Tongue (tissue), 2 donors: Measurements from ENCODE around the gene TMEM117. TPM values are rescaled to one million over a fixed set of nuclear protein-coding genes. Genes with fewer than 3 reads are reported as not detected.
"Not testable (repeated sequence)": the region's sequence is repeated elsewhere in the genome, so short reads cannot be mapped to it uniquely, and the experiment has no call there.

ENCODE experiments used
- DNase-seq: peaks from one replicate; pipeline ENCODE4 v3.0.0-alpha.2; 2015
- total RNA-seq: library from RNA; depleted of rRNA; stranded (reverse); fragments of >200 nt; gene quantifications from one replicate; pipeline ENCODE4 v1.2.3, GENCODE V29; 2014

The TMEM117 gene
- total RNA-seq, 1 donor from 2014 or later = 19.6 TPM

DNA sequence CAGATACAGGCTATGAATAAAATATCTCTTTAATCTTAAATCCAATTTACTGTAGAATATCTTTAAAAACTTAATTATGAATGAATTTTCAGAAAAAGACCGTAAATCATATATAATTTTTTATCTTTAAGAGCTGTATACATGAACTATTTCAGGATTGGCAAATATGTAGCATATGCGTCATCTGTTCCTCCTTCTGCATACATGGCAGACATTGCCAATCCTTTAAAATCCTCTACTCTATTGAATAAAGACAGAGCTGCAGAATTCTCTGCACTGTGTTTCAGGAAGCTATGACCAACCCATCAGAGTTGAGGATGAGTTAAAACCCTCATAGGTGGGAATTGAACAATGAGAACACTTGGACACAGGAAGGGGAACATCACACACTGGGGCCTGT is 279.0 kb downstream of the TMEM117 start:
- DNase-seq = no peak

DNA sequence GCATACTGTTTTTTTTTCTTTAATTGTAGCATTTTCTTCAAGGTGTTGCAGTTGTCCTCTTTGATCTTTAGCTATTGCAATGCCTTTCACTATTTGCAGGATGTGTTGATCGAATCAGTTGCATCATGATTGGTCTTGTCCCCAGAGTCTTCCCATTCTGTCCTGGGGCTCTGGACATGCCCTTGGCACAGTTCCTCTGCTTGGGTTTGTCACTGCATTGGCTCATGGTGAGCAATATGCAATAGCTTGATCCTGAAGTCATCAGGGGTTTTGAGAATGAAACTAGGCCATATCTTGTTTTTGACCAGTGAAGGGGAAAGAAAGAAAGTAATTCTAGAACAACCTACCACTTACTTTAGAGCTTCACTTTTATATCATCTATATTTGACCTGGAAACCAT is 281.5 kb downstream of the TMEM117 start:
- no peak for DNase-seq

DNA sequence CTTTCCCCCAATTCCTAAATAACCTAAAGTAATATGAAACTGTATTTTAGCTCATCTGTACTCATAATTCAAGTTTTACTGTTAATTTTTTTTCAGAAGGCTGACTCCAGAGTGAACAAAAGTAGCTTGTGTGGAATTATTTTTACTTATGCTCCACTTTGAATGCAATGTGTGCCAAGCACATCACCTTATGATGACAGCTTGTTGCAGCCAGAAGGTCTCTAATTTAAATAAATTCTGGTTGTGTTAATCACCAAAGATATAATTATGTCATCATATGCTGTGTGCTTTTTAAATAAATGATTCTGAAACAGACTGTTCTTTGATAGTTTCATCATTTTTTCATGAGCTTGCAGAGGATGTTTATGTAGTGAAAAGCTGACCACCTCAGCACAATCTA is 283.1 kb downstream of the TMEM117 start:
- DNase-seq = no peak

DNA sequence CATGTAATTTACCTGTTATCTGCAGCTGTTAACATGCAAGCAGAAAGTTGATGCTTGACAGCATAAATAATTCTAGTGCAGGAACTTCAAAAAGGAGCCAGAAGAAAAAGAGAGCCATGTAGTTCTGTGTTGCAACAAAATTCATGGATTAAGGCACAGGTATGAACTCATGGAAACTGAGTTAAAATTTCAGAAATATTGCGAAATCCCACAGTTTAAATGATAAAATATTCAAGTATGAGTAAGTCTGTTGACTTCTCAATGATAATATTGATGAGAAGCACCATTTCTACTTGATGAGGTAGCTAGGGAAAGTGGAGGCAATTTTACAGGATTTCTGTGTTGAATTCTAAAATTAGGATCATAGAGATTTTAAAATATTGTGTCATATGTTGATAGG is 290.9 kb downstream of the TMEM117 start:
- no peak for DNase-seq

DNA sequence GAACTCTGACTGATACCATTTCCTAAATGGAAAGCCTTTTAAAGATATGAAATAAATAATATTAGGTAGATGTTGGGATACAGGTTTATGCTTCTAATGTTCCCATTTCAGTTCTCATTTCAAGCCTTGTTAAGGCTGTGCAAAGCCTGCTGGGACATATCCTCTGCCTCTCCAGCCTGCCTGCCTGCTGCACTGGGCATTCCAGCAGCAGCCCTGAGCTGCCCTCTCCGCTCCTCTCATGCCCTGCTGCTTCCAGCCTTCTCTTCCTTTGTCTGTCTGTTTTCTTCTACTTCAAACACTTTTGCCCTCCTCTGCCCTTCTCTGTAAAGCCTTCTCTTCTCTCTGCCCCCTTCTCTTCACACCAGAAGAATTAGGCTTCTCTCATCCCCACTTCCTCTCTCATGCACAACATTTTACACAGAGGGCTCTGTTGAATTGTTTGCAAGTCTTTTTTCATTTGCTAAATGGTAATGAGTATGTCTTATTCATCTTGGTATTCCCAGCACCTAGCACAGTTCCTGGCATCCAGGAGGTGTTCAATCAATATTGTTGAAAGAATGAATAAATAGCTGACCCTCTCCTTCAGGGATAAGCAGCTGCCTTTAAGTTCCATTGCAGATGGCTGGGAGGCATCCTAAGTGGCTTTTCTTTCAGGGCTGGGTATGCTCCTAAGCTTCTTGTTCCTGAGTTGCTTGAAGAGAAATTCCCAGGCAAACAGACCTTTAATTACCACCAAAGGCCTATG is 292.3 kb downstream of the TMEM117 start:
- DNase-seq = no peak

DNA sequence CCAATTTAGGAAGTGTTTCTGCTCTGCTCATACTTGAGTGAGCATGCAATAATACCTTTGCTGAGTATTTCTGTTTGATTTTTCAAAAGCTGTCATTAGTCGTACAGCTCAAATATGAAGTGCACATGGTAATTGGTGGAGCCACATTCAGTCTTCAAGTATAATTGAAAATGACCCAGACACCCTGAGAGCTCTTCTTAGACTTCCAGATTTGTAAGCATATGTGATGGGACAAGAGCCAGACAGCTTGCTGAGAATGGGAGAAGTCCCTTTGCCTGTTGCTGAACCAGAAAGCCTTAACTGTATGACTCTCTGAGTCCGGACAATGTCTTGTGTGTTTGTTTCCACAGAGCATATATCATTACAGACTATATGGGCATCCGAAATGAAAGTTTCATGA is 307.3 kb downstream of the TMEM117 start:
- DNase-seq = no peak

DNA sequence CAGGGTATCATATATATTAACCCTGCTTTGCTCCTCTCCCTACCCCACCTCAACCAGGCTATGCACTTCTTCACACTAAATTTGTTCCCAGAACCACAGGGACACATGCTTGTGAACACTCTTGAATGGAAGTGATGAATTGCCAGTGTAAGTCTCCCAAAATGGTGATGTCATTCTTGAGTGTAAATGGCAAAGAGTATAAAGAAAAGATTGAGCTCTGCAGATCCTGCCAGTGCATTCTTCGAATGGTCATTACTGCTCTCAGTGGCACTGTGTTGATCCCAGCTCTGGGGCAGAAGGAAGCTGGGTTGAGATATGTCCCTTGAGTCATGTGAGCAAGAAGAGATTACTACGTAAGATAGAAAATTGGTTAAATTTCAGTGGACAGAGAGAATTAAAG is 313.1 kb downstream of the TMEM117 start:
- DNase-seq = no peak

DNA sequence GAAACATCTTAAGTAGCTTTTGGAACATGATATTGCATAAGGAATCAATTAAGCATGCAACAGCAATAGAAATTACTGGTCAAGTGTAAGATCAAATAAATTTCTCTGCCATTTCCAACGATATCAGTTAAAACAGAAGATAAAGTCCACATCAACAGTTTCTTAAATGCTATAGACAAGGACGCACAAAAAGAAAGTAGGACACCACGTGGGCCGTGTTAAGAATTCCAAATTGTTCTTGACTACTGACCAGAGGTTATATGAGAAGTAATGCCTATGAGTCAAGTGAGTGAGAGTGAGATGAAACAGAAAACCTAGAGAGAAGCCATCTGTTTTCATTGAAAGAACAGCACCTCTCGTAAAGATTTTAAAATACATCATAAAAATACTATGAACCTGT is 318.2 kb downstream of the TMEM117 start:
- DNase-seq = peak; percentile 42

DNA sequence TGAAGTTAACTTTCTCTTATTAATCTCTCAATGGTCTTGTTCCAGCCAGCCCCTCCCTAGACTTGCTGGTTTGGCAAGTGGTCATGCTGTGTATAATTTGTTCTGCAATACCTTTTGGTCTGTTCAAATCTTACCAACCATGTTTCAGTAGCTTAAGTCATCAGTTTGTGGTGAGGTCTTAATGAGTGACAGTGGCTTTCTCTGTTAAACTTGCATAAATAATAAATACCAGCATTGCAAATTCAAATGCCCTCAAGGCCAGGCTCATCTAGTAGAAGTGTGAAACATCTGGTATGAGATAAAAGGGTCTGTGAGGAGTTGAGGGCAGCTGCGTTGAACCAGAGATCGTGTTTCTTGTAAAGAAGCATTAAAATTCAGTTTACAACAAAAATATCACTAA is 319.5 kb downstream of the TMEM117 start:
- DNase-seq = no peak

DNA sequence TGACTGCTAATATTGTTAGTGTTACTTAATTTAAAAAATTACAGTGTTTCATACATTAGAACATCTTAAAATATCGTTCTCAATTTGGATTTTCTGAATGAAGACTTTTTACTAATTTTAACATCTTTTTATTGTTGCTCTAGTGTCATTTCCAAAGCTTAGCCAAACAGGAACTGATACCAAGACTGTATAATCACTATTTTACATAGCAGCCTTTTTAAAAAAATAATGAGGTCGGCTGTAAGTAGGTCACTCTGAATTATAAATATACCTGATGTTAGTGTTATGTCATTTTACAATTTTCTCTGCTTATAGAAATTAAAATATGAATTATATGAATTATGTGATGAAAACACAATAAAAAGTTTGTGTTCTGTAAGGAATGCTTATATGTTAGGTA is 321.5 kb downstream of the TMEM117 start:
- no peak for DNase-seq

DNA sequence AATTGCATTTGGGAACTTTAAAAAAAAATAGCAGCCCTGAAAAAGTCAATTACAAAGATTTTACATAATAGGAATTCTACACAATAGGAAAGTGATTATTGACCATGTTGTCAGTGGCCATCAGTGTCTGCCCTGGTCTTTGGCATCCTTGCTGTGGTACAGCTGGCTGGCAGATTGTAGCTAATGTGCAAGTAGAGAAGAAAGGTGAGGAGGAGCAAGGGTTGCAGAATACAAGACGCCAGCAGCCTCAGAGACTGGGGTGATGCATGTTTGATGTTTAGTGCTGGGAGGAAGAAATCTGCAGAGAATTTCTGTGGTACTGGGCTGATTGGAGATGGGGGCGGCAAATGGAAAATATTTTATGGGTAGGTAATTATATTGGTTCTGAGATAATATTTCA is 322.9 kb downstream of the TMEM117 start:
- no peak for DNase-seq

DNA sequence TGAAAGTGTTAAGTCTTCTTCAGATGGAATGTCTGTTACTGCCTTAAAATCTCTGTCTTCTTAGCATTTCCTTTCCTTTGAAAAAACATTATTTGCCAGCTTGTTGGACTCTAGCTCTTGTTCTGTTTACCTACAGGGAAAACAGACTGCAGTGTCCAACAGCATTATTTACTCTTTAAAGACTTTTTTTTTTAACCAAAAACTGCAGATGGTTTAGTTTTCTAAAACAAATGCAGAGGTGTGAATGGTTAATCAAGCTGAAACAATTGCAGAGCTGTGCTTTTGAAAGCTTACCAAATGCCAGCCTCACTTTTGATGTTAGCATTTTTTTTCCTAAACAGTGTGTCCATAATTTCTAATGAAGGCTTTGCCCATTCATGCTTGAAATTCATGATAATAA is 323.3 kb downstream of the TMEM117 start:
- no peak for DNase-seq

DNA sequence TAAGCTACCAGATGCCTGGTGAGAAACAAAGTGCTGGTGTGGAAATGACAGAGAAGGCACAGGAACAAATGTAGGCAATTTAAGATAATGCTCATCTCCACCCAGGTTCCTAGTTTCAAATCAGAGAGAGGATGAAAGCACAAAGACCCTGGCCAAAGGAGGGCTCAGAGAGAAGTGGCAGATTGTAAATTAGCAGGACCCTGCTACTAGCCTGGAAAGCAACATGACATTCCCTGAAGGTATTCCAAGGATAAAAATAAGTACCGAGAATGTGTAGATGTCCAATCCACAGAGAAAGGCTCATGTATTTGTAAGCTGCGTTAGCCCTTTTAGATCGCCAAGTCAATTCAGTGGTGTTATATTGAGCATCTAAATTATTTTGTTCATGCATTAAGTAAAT is 324.0 kb downstream of the TMEM117 start:
- DNase-seq = no peak

DNA sequence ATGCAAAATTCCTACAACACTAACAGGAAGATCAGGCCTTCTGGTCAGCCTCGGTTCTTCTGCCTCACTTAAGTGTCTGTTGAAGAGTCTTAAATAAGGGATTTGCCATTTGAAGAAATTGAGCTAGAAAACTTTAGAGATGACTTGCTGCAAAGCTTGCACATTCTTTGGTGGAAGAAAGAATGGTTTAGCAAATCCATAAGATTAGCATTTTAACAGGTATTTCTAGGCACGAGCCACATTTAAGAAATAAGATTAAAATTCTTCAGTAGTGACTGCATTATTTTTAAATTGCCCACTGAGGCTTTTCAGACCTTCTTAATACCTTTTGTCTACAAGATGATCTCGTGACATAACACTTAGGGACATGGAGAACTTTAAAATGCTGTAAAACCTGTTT is 327.1 kb downstream of the TMEM117 start:
- no peak for DNase-seq

DNA sequence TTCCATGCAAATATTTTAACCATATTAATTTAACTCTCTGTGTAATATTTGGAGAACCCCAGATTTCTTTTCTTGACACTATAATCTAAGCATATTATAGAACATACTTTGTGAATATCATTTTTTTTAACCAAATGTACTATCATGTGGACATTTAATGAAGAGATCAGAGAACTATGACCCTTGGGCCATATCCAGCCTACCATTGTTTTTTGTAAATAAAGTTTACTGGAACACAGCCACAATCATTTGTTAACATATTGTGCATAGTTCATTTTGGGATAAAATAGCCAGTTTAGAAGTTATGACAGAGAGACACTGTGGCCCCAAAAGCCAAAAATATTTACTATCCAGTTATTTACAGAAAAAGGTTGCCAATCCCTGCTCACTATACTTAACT is 338.2 kb downstream of the TMEM117 start:
- no peak for DNase-seq

DNA sequence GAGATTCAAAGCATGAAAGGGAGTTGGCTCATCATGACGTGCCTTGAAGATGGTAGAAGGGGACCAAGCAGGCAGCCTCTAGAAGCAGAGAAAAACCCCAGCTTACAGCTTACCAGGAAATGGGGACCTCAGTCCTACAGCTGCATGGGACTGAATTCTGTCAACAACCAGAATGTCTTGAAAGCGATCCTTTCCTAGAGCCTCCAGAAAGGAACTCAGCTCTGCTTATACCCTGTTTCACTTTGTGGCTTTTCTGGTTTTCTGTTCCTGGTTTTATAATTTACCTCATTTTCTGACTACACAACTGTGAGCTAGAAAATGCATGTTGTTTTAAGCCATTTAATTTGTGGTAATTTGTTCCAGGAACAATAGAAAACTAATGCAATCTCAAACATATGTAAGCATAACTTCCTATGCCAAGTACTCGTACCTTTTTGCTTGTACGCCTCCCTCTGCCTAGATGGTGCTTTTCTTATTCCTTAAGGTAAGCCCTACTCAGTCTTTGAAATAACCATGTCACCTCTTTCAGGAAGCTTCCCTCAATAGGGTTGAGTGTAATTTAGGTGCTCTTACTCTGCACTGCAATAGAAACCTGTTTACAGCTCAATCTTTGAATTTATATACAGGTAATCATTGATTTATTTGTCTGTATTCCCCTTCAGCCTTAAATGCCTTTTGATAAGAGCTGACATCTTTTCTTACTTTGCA is 348.8 kb downstream of the TMEM117 start:
- DNase-seq = no peak

DNA sequence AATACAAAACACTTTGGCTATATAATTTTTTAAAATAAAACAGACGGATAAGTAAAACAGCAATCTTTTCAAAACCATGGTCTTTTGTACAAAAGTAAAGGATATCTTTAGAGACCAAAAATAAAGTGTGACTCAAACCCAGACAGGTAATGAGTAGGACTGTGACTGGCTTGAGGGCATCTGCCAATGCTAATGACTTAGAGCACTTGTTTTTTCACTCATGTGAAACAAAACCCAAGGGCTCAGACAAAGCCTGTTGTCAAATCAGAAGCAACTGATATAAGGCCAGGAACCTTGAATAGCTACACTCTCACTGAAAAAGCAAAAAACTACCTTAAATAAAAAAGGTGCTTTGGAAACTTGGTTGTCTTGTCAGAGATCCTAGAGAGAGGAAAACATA is 357.4 kb downstream of the TMEM117 start:
- no peak for DNase-seq

DNA sequence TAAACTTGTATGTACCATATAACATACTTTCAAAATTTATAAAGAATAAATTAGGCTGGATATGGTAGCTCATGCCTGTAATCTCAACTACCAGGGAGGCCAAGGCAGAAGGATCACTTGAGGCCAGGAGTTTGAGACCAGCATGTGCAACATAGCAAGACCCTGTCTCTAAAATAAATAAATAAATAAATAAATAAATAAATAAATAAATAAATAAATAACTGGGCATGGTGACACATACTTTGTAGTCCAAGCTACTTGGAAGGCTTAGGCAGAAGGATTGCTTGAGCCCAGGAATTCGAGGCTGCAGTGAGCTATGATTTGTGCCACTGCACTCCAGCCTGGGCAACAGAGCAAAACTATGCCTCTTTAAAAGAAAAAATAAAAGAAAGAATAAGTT is 359.8 kb downstream of the TMEM117 start:
- not testable (repeated sequence) for DNase-seq

DNA sequence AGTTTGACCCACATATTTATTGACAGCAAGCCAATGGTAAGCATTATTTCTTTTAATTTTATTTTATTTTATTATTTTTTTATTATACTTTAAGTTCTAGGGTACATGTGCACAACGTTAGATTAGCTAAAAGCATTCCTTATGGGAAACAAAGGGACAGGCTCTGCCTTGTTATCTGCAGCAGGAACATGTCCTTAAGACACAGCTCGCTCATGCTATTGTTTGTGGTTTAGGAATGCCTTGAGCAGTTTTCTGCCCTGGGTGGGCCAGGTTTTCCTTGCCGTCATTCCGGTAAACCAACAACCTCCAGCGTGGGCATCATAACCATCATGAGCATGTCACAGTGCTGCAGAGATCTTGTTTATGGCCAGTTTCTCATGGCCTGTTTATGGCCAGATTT is 370.2 kb downstream of the TMEM117 start:
- no peak for DNase-seq

DNA sequence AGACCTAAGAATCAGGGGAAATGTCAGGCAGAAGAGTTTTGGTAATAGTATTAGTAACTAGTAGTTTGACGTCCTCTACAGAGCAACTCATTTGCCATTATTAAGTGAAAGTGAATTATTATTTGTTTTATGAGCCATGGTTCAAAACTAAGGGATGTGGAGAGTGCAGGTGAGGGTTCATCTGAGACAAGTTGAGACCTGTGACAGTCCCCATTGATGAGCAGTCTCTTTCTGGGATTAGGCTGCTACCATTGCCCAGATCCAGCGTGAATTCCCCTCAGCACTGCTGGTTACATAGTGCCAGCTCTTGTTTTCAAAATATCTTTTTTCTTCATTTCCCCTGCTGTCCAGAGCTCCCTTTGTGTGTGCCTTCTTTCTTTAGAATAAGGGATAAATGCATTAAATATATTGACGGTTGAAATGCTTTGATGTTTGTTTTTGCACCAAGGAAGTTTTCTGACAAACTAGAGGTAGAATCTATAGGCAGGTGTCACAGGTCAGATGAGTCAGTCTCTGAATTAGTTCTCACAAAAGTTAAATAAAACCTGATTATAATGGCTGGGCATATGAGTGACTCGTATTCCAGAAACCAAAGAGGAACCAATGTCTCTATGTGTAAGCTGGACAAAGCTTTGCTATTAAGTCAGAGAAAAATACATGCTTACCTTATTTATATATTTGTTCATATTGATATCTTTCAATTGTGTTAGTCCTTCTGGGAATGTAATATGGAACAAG is 381.4 kb downstream of the TMEM117 start:
- DNase-seq = no peak

DNA sequence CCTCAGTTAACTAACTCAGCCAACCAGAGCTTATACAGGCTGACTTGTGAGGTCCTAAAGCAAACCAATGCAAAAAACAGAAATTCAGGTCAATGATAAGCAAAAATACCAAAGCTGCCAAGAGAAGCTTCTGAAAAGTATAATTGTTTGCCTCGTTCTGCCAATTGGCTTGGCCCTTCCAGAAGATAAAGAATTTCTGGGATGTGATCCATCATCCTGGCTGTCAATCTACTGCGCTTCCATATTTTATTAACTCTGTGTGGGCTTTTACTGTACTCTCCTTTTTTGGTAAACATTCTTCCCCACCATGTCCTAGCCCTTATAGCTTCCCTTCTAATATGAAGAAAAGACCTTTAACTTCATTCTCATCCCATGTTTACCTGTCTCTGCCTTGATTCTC is 387.9 kb downstream of the TMEM117 start:
- DNase-seq = no peak

DNA sequence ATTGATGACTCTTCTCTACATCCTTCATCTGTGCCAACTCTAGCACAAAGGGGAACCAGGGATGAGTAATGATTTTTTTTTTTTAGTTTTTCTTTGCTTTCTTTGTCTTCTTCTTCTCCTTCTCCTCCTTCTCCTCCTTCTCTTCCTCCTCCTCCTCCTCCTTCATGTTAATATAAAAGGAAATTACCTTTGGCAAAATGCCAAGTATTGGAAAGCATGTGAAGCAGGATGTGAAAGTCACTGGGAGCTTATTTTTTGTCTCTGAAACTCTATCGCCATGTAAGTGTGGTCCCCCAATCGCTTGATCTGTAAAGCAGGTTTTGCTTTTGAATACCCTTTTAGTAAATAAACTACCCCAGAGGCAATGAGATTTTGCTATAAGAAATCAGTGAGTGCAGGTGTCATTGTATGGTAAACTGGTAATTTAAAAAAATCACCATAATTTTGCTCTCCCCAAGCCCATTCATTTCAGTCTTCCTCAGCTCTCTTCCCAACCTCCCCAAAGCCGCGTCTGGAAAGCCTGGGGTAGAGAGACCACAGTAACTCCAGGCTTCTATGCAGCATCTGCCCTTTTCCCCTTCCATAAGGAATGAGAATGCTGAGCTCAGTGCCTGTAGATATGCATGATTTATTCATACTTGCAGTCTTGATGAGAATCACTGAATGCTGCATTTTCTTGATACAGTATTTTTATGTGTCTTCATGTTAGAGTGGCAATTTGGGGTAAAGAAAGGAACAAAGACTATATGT is 388.7 kb downstream of the TMEM117 start:
- peak; percentile 5 for DNase-seq

DNA sequence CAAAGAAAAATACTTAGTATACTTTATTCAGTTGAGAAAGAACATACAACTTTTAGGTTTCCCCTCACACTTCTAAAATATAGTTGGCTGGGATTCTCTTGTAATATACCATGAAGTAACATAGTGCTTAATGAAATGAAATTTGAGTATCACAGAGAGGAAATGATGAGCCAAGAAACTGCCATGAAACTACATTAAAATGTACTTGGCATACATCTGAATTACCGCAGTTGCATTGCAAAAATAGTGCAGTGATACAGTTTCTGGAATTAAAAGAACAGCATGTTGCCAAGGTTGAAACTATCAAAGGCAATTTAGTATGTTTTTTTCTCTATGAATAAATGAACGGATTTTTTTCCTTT is 389.2 kb downstream of the TMEM117 start:
- DNase-seq = peak; percentile 66
